ENCODE measurements around the gene ZNF174. TPM values are rescaled to one million over a fixed set of nuclear protein-coding genes. Genes with fewer than 3 reads are reported as not detected.

Gene ZNF174
- total RNA-seq, 1 donor from 2014 or later = 19.3 TPM

GRCh38 chr16:3458852-3459361, 57.9 kb downstream of the ZNF174 start:
- peak overlapping the region; percentile 97 for H3K27ac Mint-ChIP-seq
- peak overlapping the region; percentile 91 for H3K4me3 Mint-ChIP-seq
- peaks cover 34% of the 10 kb centered on the region for H3K4me1 Mint-ChIP-seq
- H3K27me3 Mint-ChIP-seq (ENCODE audit: low read depth) = no peaks in the 10 kb centered on the region
- no peaks in the 10 kb centered on the region for H3K9me3 Mint-ChIP-seq
- DNase-seq (ENCODE audit: low spot score in 2 of 2, unreplicated experiment in 2 of 2) = no peak
- TF ChIP-seq CTCF (IDR thresholded peaks at IDR 0.05; ENCODE audit: unreplicated experiment) = no peak
- no peaks in the 10 kb centered on the region for H3K36me3 Mint-ChIP-seq

Other genes with a start within 250 kb of the ZNF174 start
- gene OR1F1, start 213.0 kb upstream of the ZNF174 start, total RNA-seq = not detected in 3 replicates
- gene ZNF200, start 166.1 kb upstream of the ZNF174 start, total RNA-seq = 8.0 to 8.6 TPM (median 8.3 TPM) in 3 replicates
- 0.20 TPM in 1 of 3 replicates, not detected in the others for gene MEFV, start 144.6 kb upstream of the ZNF174 start, total RNA-seq
- 43.5 to 45.5 TPM (median 44.9 TPM) in 3 replicates for gene ZNF263, start 117.7 kb upstream of the ZNF174 start, total RNA-seq
- gene TIGD7, start 95.8 kb upstream of the ZNF174 start, total RNA-seq = 6.9 to 8.1 TPM (median 7.6 TPM) in 3 replicates
- 51.3 to 53.4 TPM (median 51.7 TPM) in 3 replicates for gene ZNF75A, start 95.7 kb upstream of the ZNF174 start, total RNA-seq
- 0.35 to 0.63 TPM (median 0.47 TPM) in 3 replicates for gene OR2C1, start 45.3 kb upstream of the ZNF174 start, total RNA-seq
- 18.4 to 19.7 TPM (median 18.9 TPM) in 3 replicates for gene ZSCAN32, start 211 bp upstream of the ZNF174 start, total RNA-seq
- gene ZNF597, start 42.3 kb downstream of the ZNF174 start, total RNA-seq = 3.5 to 3.9 TPM (median 3.6 TPM) in 3 replicates
- 49.7 to 52.2 TPM (median 50.6 TPM) in 3 replicates for gene NAA60, start 42.5 kb downstream of the ZNF174 start, total RNA-seq
- gene C16orf90, start 94.3 kb downstream of the ZNF174 start, total RNA-seq = not detected in 3 replicates
- 30.1 to 36.4 TPM (median 36.0 TPM) in 3 replicates for gene CLUAP1, start 99.8 kb downstream of the ZNF174 start, total RNA-seq
- gene NLRC3, start 176.2 kb downstream of the ZNF174 start, total RNA-seq = 0.04 to 0.13 TPM in 2 of 3 replicates, not detected in the other
- 11.0 to 12.0 TPM (median 11.1 TPM) in 3 replicates for gene SLX4, start 210.4 kb downstream of the ZNF174 start, total RNA-seq